K562 (cell line): Measurements from ENCODE around the gene SEMA6B. TPM values are rescaled to one million over a fixed set of nuclear protein-coding genes. Genes with fewer than 3 reads are reported as not detected.

ENCODE experiments used
- BCOR ChIP-seq: fragments of 450-650 bp; IDR thresholded peaks from 2 replicates; pipeline ENCODE4 v1.6.1; 2016
- CCNT2 ChIP-seq: IDR thresholded peaks from 2 replicates; pipeline ENCODE4 v1.6.1; 2011; ENCODE audit warnings: borderline replicate concordance, low read depth, mild to moderate bottlenecking, moderate library complexity, mixed read lengths, low read length; ENCODE audit not compliant: insufficient read length; ENCODE audit errors: extremely low read depth
- EGR1 ChIP-seq: fragments of 450-650 bp; conservative IDR thresholded peaks from 2 replicates; pipeline ENCODE4 v1.6.1; 2017; ENCODE audit warnings: mild to moderate bottlenecking
- PCBP2 ChIP-seq: fragments of 200-400 bp; formaldehyde crosslinking; IDR thresholded peaks from 2 replicates; pipeline ENCODE4 v1.6.1; 2018; ENCODE audit warnings: low read length, low read depth, mild to moderate bottlenecking, moderate library complexity; ENCODE audit not compliant: poor library complexity, severe bottlenecking
- RBM39 ChIP-seq: fragments of 200-400 bp; formaldehyde crosslinking; optimal IDR thresholded peaks from 2 replicates; pipeline ENCODE3; 2018; ENCODE audit warnings: low read depth, low read length
- TOE1 ChIP-seq, 2 experiments: fragments of 450-650 bp in 1 of 2; sonication (generic) in 1 of 2; formaldehyde crosslinking in 1 of 2; IDR thresholded peaks; 2 replicates each; pipeline versions ENCODE4 v1.7.1 to v1.8.0; 2016 to 2022; ENCODE audit warnings: borderline replicate concordance in 2 of 2, mild to moderate bottlenecking in 2 of 2, antibody characterized with exemption in 1 of 2, inconsistent platforms in 1 of 2, low read depth in 1 of 2, missing genetic modification reagents in 1 of 2, moderate library complexity in 1 of 2
- VEZF1 ChIP-seq: fragments of 200-800 bp; sonication (Bioruptor generic); IDR thresholded peaks from 2 replicates; pipeline ENCODE4 v1.6.1; 2017; ENCODE audit warnings: missing genetic modification characterization, missing compliant biosample characterization
- ZNF23 ChIP-seq: fragments of 250-450 bp; sonication (Bioruptor Pico); IDR thresholded peaks from 2 replicates; pipeline ENCODE4 v1.4.0; 2020; ENCODE audit warnings: mild to moderate bottlenecking
- polyA plus RNA-seq, 8 experiments: library from polyadenylated mRNA; depleted of rRNA in 4 of 8; stranded (reverse) in 5 of 8; unstranded in 3 of 8; fragments of >200 nt; fragmentation: Nextera tagmentation in 2 of 8; fragmentation: Illumina TruSeq in 1 of 8; extraction: Ambion mirVana in 2 of 8; extraction: Trizol in 1 of 8; gene quantifications; 2 replicates each; pipeline versions ENCODE4 v1.2.1 to v1.2.3, GENCODE V29; 2011 to 2014; ENCODE audit warnings: inconsistent platforms in 1 of 8, missing spikeins in 1 of 8
- total RNA-seq, 7 experiments: library from RNA; depleted of rRNA in 6 of 7; stranded (reverse); fragments of >200 nt in 6 of 7; fragmentation: Illumina TruSeq in 2 of 7; extraction: Trizol in 2 of 7; gene quantifications; 2 replicates each; pipeline versions ENCODE4 v1.2.1 to v1.2.3, GENCODE V29; 2011 to 2021; ENCODE audit warnings: low replicate concordance in 1 of 7
- TF ChIP-seq, protein P1 (sequence below), 2 experiments: IDR thresholded peaks; 2 replicates each; pipeline ENCODE4 v1.6.1; 2011; ENCODE audit warnings: borderline replicate concordance in 1 of 2, control low read depth in 1 of 2, low read depth in 1 of 2, low read length in 1 of 2, mild to moderate bottlenecking in 1 of 2, mixed read lengths in 1 of 2, moderate library complexity in 1 of 2; ENCODE audit not compliant: insufficient read depth in 1 of 2, insufficient read length in 1 of 2, poor library complexity in 1 of 2, severe bottlenecking in 1 of 2; ENCODE audit errors: extremely low read depth in 1 of 2
- TF ChIP-seq, protein P2 (sequence below), 2 experiments: fragments of 450-650 bp; IDR thresholded peaks; 2 replicates each; pipeline ENCODE4 v1.6.1; 2018; ENCODE audit warnings: mild to moderate bottlenecking in 2 of 2, low read depth in 1 of 2; ENCODE audit not compliant: partially characterized antibody in 2 of 2
- TF ChIP-seq, protein P3 (sequence below): sonication (generic); formaldehyde crosslinking; IDR thresholded peaks from 2 replicates; pipeline ENCODE4 v1.8.0; 2022; ENCODE audit warnings: missing genetic modification reagents, mild to moderate bottlenecking, moderate library complexity, borderline replicate concordance

The SEMA6B gene
- total and polyA plus RNA-seq, 9 of the 15 experiments (the other 6 are each of a cell fraction or from before 2014, with no cell fraction given): 0.65 to 4.6 (median 2.5) TPM; not detected in 2

- TF ChIP-seq, protein P1, sequence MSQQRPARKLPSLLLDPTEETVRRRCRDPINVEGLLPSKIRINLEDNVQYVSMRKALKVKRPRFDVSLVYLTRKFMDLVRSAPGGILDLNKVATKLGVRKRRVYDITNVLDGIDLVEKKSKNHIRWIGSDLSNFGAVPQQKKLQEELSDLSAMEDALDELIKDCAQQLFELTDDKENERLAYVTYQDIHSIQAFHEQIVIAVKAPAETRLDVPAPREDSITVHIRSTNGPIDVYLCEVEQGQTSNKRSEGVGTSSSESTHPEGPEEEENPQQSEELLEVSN (IDR thresholded peaks at IDR 0.05; ENCODE audit: borderline replicate concordance in 1 of 2, extremely low read depth in 1 of 2, insufficient read depth in 1 of 2, insufficient read length in 1 of 2, low read depth in 1 of 2, low read length in 1 of 2, poor library complexity in 1 of 2, severe bottlenecking in 1 of 2): peak in 1 of 2 experiments; percentile 61
- TF ChIP-seq ZNF23 (CRISPR knock-in tag) (no peak), RBM39 (no peak), EGR1 (peak; percentile 37), PCBP2 (no peak), TOE1 (IDR thresholded peaks at IDR 0.05; ENCODE audit: borderline replicate concordance) (no peak), TOE1 (CRISPR knock-in tag; IDR thresholded peaks at IDR 0.05; ENCODE audit: borderline replicate concordance, low read depth) (no peak), CCNT2 (no peak), VEZF1 (CRISPR knock-in tag) (peak; percentile 68; the same call in 1 of the 2 replicates), BCOR (peak; percentile 91)
- TF ChIP-seq, protein P2, sequence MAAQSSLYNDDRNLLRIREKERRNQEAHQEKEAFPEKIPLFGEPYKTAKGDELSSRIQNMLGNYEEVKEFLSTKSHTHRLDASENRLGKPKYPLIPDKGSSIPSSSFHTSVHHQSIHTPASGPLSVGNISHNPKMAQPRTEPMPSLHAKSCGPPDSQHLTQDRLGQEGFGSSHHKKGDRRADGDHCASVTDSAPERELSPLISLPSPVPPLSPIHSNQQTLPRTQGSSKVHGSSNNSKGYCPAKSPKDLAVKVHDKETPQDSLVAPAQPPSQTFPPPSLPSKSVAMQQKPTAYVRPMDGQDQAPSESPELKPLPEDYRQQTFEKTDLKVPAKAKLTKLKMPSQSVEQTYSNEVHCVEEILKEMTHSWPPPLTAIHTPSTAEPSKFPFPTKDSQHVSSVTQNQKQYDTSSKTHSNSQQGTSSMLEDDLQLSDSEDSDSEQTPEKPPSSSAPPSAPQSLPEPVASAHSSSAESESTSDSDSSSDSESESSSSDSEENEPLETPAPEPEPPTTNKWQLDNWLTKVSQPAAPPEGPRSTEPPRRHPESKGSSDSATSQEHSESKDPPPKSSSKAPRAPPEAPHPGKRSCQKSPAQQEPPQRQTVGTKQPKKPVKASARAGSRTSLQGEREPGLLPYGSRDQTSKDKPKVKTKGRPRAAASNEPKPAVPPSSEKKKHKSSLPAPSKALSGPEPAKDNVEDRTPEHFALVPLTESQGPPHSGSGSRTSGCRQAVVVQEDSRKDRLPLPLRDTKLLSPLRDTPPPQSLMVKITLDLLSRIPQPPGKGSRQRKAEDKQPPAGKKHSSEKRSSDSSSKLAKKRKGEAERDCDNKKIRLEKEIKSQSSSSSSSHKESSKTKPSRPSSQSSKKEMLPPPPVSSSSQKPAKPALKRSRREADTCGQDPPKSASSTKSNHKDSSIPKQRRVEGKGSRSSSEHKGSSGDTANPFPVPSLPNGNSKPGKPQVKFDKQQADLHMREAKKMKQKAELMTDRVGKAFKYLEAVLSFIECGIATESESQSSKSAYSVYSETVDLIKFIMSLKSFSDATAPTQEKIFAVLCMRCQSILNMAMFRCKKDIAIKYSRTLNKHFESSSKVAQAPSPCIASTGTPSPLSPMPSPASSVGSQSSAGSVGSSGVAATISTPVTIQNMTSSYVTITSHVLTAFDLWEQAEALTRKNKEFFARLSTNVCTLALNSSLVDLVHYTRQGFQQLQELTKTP (IDR thresholded peaks at IDR 0.05; ENCODE audit: low read depth in 1 of 2, partially characterized antibody in 2 of 2): no peak
- TF ChIP-seq, protein P3, sequence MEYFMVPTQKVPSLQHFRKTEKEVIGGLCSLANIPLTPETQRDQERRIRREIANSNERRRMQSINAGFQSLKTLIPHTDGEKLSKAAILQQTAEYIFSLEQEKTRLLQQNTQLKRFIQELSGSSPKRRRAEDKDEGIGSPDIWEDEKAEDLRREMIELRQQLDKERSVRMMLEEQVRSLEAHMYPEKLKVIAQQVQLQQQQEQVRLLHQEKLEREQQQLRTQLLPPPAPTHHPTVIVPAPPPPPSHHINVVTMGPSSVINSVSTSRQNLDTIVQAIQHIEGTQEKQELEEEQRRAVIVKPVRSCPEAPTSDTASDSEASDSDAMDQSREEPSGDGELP (CRISPR knock-in tag): peak; percentile 95
Measured at GRCh38 chr19:4584670-4585460, 25.4 kb upstream of the SEMA6B start (continued).
